HCT116 (cell line): ENCODE results near the gene FZR1. TPM values are rescaled to one million over a fixed set of nuclear protein-coding genes. Genes with fewer than 3 reads are reported as not detected.

Experiments used
- ATAC-seq: fragments of 200-7000 bp; cut with Tn5 transposase; 2 replicates; pipeline ENCODE4 v1.9.1; 2020; ENCODE audit warnings: mild to moderate bottlenecking, moderate library complexity
- BruUV-seq: library from RNA; stranded (reverse); fragments of 400-500 nt; replicated peaks from 2 replicates; lab custom pipeline; 2021; lab: Mats Ljungman, UMichigan
- CTCF ChIA-PET: fragments of 300-600 bp; sonication (Branson Sonifier 250); formaldehyde crosslinking; loops from one replicate; lab custom pipeline; 2021; ENCODE audit warnings: antibody characterized with exemption; lab: Charles Lee
- POLR2A ChIA-PET: fragments of 300-600, 350-600 bp; sonication (Branson Sonifier 250); formaldehyde crosslinking; loops from one replicate; lab custom pipeline; 2021; ENCODE audit warnings: antibody characterized with exemption; lab: Charles Lee
- RAD21 ChIA-PET, 2 experiments: fragments of 300-600 bp; sonication (Branson Sonifier 250); formaldehyde crosslinking; loops; one replicate each; lab custom pipeline; 2023; ENCODE audit warnings: low total read pairs in 2 of 2; ENCODE audit not compliant: uncharacterized antibody in 2 of 2, unreplicated experiment in 2 of 2, low non-redundant PET in 1 of 2; lab: Charles Lee
- DNase-seq: peaks from one replicate; pipeline ENCODE4 v3.0.0-alpha.2; 2010; ENCODE audit warnings: low read depth, low spot score
- H2AFZ ChIP-seq: fragments of 200-600 bp; shearing (Covaris generic), sonication (generic); 2 replicates; pipeline ENCODE4 v1.6.1; 2017; ENCODE audit warnings: low read depth, mixed run types, mixed read lengths, antibody characterized with exemption, low read length; ENCODE audit not compliant: poor library complexity, severe bottlenecking
- H3K27ac ChIP-seq: 2 replicates; pipeline ENCODE4 v1.5.1; 2012; ENCODE audit warnings: low read depth, low read length
- H3K27me3 ChIP-seq: fragments of 200-600 bp; sonication (generic); 2 replicates; pipeline ENCODE4 v1.6.1; 2016; ENCODE audit warnings: mixed run types, low read length, mixed read lengths; ENCODE audit not compliant: insufficient read depth
- H3K36me3 ChIP-seq, 2 experiments: fragments of 200-500 bp in 1 of 2; fragments of 200-600 bp in 1 of 2; sonication (Bioruptor generic) in 1 of 2; sonication (generic) in 1 of 2; 2 replicates each; pipeline versions ENCODE4 v1.5.1 to v1.6.1; 2014 to 2016; ENCODE audit warnings: low read length in 2 of 2, inconsistent platforms in 1 of 2, mixed read lengths in 1 of 2, mixed run types in 1 of 2; ENCODE audit not compliant: insufficient read depth in 2 of 2, control insufficient read depth in 1 of 2
- H3K4me1 ChIP-seq, 2 experiments: fragments of 200-600 bp in 1 of 2; sonication (generic) in 1 of 2; 2 replicates each; pipeline versions ENCODE4 v1.5.1 to v1.6.1; 2012 to 2017; ENCODE audit warnings: low read length in 2 of 2, inconsistent platforms in 1 of 2, mild to moderate bottlenecking in 1 of 2, mixed read lengths in 1 of 2, mixed run types in 1 of 2, moderate library complexity in 1 of 2; ENCODE audit not compliant: insufficient read depth in 2 of 2, control insufficient read depth in 1 of 2
- H3K4me2 ChIP-seq: fragments of 200-600 bp; sonication (generic); 2 replicates; pipeline ENCODE4 v1.6.1; 2017; ENCODE audit warnings: mixed run types, low read length, mixed read lengths
- H3K4me3 ChIP-seq, 2 experiments: fragments of 200-600 bp in 1 of 2; sonication (generic) in 1 of 2; replicated peaks in 1 of 2; 2 replicates each; pipeline ENCODE4 v1.5.1; 2011 to 2016; ENCODE audit warnings: low read length in 2 of 2, control low read depth in 1 of 2, low read depth in 1 of 2, mild to moderate bottlenecking in 1 of 2, mixed read lengths in 1 of 2, mixed run types in 1 of 2
- H3K79me2 ChIP-seq: fragments of 200-600 bp; sonication (generic); 2 replicates; pipeline ENCODE4 v1.6.1; 2017; ENCODE audit warnings: mild to moderate bottlenecking, mixed run types, low read length, moderate library complexity, mixed read lengths; ENCODE audit not compliant: insufficient read depth
- H3K9ac ChIP-seq: fragments of 200-600 bp; sonication (generic); 2 replicates; pipeline ENCODE4 v1.6.1; 2016; ENCODE audit warnings: low read length, mixed read lengths
- H3K9me2 ChIP-seq: fragments of 200-600 bp; sonication (generic), shearing (Covaris generic); 2 replicates; pipeline ENCODE4 v1.6.1; 2017; ENCODE audit warnings: mixed run types, mild to moderate bottlenecking, moderate library complexity; ENCODE audit not compliant: insufficient read depth
- H3K9me3 ChIP-seq, 2 experiments: fragments of 200-500 bp in 1 of 2; fragments of 200-600 bp in 1 of 2; sonication (Bioruptor generic) in 1 of 2; sonication (generic) in 1 of 2; 2 replicates each; pipeline ENCODE4 v1.6.1; 2014 to 2017; ENCODE audit warnings: low read length in 2 of 2, mixed read lengths in 2 of 2, inconsistent platforms in 1 of 2, low read depth in 1 of 2, mild to moderate bottlenecking in 1 of 2, mixed run types in 1 of 2, moderate library complexity in 1 of 2; ENCODE audit not compliant: control insufficient read depth in 1 of 2, insufficient read depth in 1 of 2
- H4K20me1 ChIP-seq: fragments of 200-600 bp; sonication (generic), shearing (Covaris generic); 2 replicates; pipeline ENCODE4 v1.6.1; 2017; ENCODE audit warnings: mixed run types, mild to moderate bottlenecking, moderate library complexity; ENCODE audit not compliant: insufficient read depth
- CTCF ChIP-seq, 3 experiments: fragments of 200-600 bp in 1 of 3; sonication (generic) in 1 of 3; IDR thresholded peaks in 2 of 3; conservative IDR thresholded peaks in 1 of 3; 2 replicates each; pipeline ENCODE4 v1.5.1; 2012 to 2017; ENCODE audit warnings: low read depth in 2 of 3, low read length in 2 of 3, antibody characterized with exemption in 1 of 3, borderline replicate concordance in 1 of 3, control low read depth in 1 of 3, mild to moderate bottlenecking in 1 of 3, mixed read lengths in 1 of 3, mixed run types in 1 of 3, moderate library complexity in 1 of 3; ENCODE audit not compliant: insufficient read depth in 1 of 3
- ELF1 ChIP-seq: IDR thresholded peaks from 2 replicates; pipeline ENCODE4 v1.6.1; 2012; ENCODE audit warnings: low read depth, borderline replicate concordance
- EZH2phosphoT487 ChIP-seq: fragments of 200-600 bp; IDR thresholded peaks from 2 replicates; pipeline ENCODE4 v1.6.1; 2018; ENCODE audit warnings: antibody characterized with exemption, borderline replicate concordance
- JUND ChIP-seq: IDR thresholded peaks from 2 replicates; pipeline ENCODE4 v1.6.1; 2012
- RAD21 ChIP-seq: IDR thresholded peaks from 2 replicates; pipeline ENCODE4 v1.6.1; 2012; ENCODE audit warnings: low read depth, mild to moderate bottlenecking
- SP1 ChIP-seq: IDR thresholded peaks from 2 replicates; pipeline ENCODE4 v1.6.1; 2012; ENCODE audit warnings: low read depth
- SRF ChIP-seq: IDR thresholded peaks from 2 replicates; pipeline ENCODE4 v1.6.1; 2012; ENCODE audit warnings: low read depth
- ZNF274 ChIP-seq: fragments of 200-500 bp; sonication (Bioruptor generic); IDR thresholded peaks from 2 replicates; pipeline ENCODE4 v1.6.1; 2014; ENCODE audit warnings: mild to moderate bottlenecking, low read depth, low read length, inconsistent platforms
- intact Hi-C: fragments of 100-400 bp; cut with micrococcal nuclease; formaldehyde crosslinking; loops from 2 replicates; pipeline ENCODE4 v1.10.0; 2022
- total RNA-seq: library from RNA; stranded (reverse); gene quantifications from one replicate; pipeline ENCODE4 v1.2.1, GENCODE V29; 2021; ENCODE audit not compliant: unreplicated experiment

The FZR1 gene
- total RNA-seq, 1 experiment from 2014 or later: 60.3 TPM

DNA sequence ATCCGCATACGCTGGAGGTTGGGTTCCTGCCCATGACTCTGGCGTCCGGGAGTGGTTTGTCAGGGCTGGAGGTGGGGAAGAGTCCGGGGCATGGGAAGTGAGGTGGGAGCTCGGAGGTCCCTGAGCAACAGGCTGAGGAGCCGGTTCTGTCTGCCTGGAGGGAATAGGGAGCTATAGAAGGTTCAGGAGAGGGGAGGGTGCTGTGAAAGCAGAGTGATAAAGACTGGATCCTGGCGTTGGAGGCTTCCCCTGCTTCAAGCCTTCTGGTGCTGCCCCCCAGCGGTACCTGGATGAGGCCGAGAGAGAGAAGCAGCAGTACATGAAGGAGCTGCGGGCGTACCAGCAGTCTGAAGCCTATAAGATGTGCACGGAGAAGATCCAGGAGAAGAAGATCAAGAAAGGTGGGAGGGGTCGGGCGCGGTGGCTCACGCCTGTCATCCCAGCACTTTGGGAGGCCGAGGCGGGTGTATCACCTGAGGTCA, 69.2 kb downstream of the FZR1 start:
- H4K20me1 ChIP-seq: no peaks in the 10 kb centered on the region; the same call in 1 of the 2 replicates
- intact Hi-C loops: loop anchor here (1.0 to 10.0 kb wide), 2 partner anchors 30 to 630 kb away; no protein-coding TSS in a partner anchor
- POLR2A ChIA-PET: no interaction called here

More for the DNA sequence above, 69.2 kb downstream of the FZR1 start:
- Histone ChIP-seq H3K4me3 (no peak overlapping the region), H3K9ac (no peak overlapping the region), H2AFZ (no peak overlapping the region), H3K36me3 (peaks cover 3 to 21% of the 10 kb centered on the region in 2 experiments; a peak in 2 of 4 replicates), H3K9me3 (no peaks in the 10 kb centered on the region), H3K79me2 (peaks cover 24% of the 10 kb centered on the region; the same call in 1 of the 2 replicates), H3K4me2 (peak overlapping the region; percentile 77; the same call in 1 of the 2 replicates), H3K27me3 (no peaks in the 10 kb centered on the region), H3K4me1 (peaks cover 23 to 70% of the 10 kb centered on the region in 2 experiments), H3K9me2 (no peaks in the 10 kb centered on the region), H3K27ac (peak overlapping the region; percentile 4; the same call in 1 of the 2 replicates)
- ChIA-PET RAD21 (interaction anchor here in 1 of 2 experiments (1.2 kb wide), 1 partner anchor 27 kb away, joined by 3 read pairs; no protein-coding TSS in a partner anchor), CTCF (interaction anchor here (0.7 to 1.2 kb wide), 2 partner anchors 14 to 30 kb away, joined by 3 to 11 read pairs; no protein-coding TSS in a partner anchor)
- BruUV-seq: no TSS peak
- DNase-seq: no peak
- ATAC-seq: no peak
- no peak for TF ChIP-seq ELF1
- TF ChIP-seq EZH2phosphoT487: no peak
- TF ChIP-seq SP1: no peak
- peak; percentile 75 for TF ChIP-seq RAD21
- no peak for TF ChIP-seq JUND
- TF ChIP-seq ZNF274: no peak
- no peak for TF ChIP-seq SRF
- peak in 2 of 3 experiments; percentile 52 to 63; a peak in 4 of 6 replicates for TF ChIP-seq CTCF (IDR thresholded peaks at IDR 0.05 in 2 of 3, conservative IDR thresholded peaks at IDR 0.05 in 1 of 3; ENCODE audit: borderline replicate concordance in 1 of 3, insufficient read depth in 1 of 3, low read depth in 2 of 3, low read length in 2 of 3)
